ENCODE results near the gene CCNC. TPM values are rescaled to one million over a fixed set of nuclear protein-coding genes. Genes with fewer than 3 reads are reported as not detected.
A peak's percentile ranks its signal among the peaks of the same experiment; 100 is the strongest.

CCNC gene
- total RNA-seq, 2 donors from 2014 or later, result 56.3 to 70.5 TPM

- 5 to 8% methylated on average over 23 to 24 of the region's 24 CpGs for WGBS, 2 donors
- no peak for TF ChIP-seq CTCF (IDR thresholded peaks at IDR 0.05)
- no peak for TF ChIP-seq POLR2A (IDR thresholded peaks at IDR 0.05)
- no peaks in the 10 kb centered on the region for H3K36me3 ChIP-seq (replicated peaks in 1 of 2; ENCODE audit: insufficient read depth in 1 of 2, low read depth in 2 of 2)
- ATAC-seq, result no peak
- H3K9me3 ChIP-seq, result no peaks in the 10 kb centered on the region
- H3K27ac ChIP-seq, result no peak overlapping the region
- H3K4me1 ChIP-seq, result peaks cover 29% of the 10 kb centered on the region
- H3K4me3 ChIP-seq, result no peak overlapping the region
- no peak for DNase-seq
- H3K27me3 ChIP-seq, result peaks cover 9 to 72% of the 10 kb centered on the region in 2 donors
- intact Hi-C loops (cut with DNase I), result no loop called here
Measured at GRCh38 chr6:99608886-99609482, 40.5 kb upstream of the CCNC start.

GRCh38 chr6:99608059-99608885, 39.8 kb upstream of the CCNC start:
- intact Hi-C loops (cut with DNase I), result no loop called here

GRCh38 chr6:99607416-99608036, 39.1 kb upstream of the CCNC start:
- H3K4me1 ChIP-seq, result peaks cover 31% of the 10 kb centered on the region
- TF ChIP-seq POLR2A (IDR thresholded peaks at IDR 0.05) (no peak), CTCF (IDR thresholded peaks at IDR 0.05) (no peak)
- 5 to 9% methylated on average over 30 to 34 of the region's 34 CpGs for WGBS, 2 donors
- DNase-seq (no peak), ATAC-seq (no peak)
- H3K36me3 ChIP-seq (replicated peaks in 1 of 2; ENCODE audit: insufficient read depth in 1 of 2, low read depth in 2 of 2), result no peaks in the 10 kb centered on the region
- intact Hi-C loops (cut with DNase I), result no loop called here
- H3K4me3 ChIP-seq, result no peak overlapping the region
- peaks cover 9 to 72% of the 10 kb centered on the region in 2 donors for H3K27me3 ChIP-seq
- H3K9me3 ChIP-seq, result no peaks in the 10 kb centered on the region
- no peak overlapping the region for H3K27ac ChIP-seq

More at GRCh38 chr6:99608059-99608885, 39.8 kb upstream of the CCNC start:
- peaks cover 29% of the 10 kb centered on the region for H3K4me1 ChIP-seq
- H3K27ac ChIP-seq, result no peak overlapping the region
- H3K27me3 ChIP-seq, result peaks cover 9 to 72% of the 10 kb centered on the region in 2 donors
- H3K4me3 ChIP-seq, result no peak overlapping the region
- ATAC-seq (no peak), DNase-seq (no peak)
- no peaks in the 10 kb centered on the region for H3K36me3 ChIP-seq (replicated peaks in 1 of 2; ENCODE audit: insufficient read depth in 1 of 2, low read depth in 2 of 2)
- TF ChIP-seq POLR2A (IDR thresholded peaks at IDR 0.05) (no peak), CTCF (IDR thresholded peaks at IDR 0.05) (no peak)
- H3K9me3 ChIP-seq, result no peaks in the 10 kb centered on the region
- 5 to 9% methylated on average over 19 to 29 of the region's 29 CpGs for WGBS, 2 donors

- ATAC-seq (peak; percentile 12), DNase-seq (no peak)
- Histone ChIP-seq H3K4me3 (no peak within 1 kb of the TSS), H3K9me3 (no peaks in the 10 kb centered on the region), H3K27me3 (peaks cover 9 to 74% of the 10 kb centered on the region in 2 donors), H3K27ac (no peak within 1 kb of the TSS), H3K4me1 (peaks cover 31% of the 10 kb centered on the region), H3K36me3 (replicated peaks in 1 of 2; ENCODE audit: insufficient read depth in 1 of 2, low read depth in 2 of 2) (no peaks in the 10 kb centered on the region)
- 5 to 10% methylated on average over 15 to 54 of the region's 54 CpGs for WGBS, 2 donors
- TF ChIP-seq CTCF (IDR thresholded peaks at IDR 0.05), result no peak
- no peak for TF ChIP-seq POLR2A (IDR thresholded peaks at IDR 0.05)
- intact Hi-C loops (cut with DNase I), result no loop called here
Measured at GRCh38 chr6:99606656-99607415, 38.4 kb upstream of the CCNC start, which contains the start of gene PRDM13. PRDM13 (plus strand) TSS chr6:99606833; CDS start chr6:99607035, 202 bp downstream.
